ENCODE results near the gene PAOX.
A peak's percentile ranks its signal among the peaks of the same experiment; 100 is the strongest.
"Not testable (repeated sequence)": the region's sequence is repeated elsewhere in the genome, so short reads cannot be mapped to it uniquely, and the experiment has no call there.

Gene PAOX

DNA sequence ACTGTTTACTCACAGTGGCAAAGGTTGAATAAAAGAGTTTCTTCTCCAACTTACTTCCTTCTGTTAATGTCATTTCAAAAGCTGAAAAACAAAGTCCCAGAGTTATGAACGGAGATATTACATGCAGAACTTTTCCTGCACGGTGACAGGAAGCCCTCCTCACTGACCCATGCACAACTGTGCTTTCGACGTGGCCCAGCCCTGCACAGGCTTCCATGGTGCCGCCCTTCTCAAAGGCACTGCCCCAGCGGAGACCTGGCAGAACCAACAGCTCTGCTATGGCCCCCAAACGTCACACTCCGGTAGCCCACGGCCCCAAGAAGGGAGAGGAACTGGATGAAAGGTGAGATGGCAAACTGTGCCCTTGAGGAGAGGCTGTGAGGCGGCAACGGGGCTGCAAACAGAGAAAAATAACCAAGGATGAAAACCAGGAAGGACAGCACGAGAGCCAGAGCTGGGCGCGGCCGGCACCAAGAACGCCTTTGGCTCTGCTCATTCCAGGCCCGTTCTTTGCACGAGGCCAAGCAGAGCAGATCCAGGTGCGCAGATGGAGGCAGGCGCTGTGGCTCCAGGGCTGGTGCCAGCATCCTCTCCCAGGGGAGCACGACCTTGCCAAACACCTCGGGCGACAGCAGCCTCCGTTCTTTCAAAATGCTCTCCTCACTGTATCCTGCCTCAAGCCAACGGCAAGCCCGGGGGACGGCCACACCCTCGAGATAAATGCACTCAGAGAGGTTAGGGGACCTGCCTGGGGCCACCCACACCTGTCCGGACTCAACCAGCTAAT is 14.2 kb upstream of the PAOX start:
- DNase-seq (ENCODE audit: low read depth), result no peak

DNA sequence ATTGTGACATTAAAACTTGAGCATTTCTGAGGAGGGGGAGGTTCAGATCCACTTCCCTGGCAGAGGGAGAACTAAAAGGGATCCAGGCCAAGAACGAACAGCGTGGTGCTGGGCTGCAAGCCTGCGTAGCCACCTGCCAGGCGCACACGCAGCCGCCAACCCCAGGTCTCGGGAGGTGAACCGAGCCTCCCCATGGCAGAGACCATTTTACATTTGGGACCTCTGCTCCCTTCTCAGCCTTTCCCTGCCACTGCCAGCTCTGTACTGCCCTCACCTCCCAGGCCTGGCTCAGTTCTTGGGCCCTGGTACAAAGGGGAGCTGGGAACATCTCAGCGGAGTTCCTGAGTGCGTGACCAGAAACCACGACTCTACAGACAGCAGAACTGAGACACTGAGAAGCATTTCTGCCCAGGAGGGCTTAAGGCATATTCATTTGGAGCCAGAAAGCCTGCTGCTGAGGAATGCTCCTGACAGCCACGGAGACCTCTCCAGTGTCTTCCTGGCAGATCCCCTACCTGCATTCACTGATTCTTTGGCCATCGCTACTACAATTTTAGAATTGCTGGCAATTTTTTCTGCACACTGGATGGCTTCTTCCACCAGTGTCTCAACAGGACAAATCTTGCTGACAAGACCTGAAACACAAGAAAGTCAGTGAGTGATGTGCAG is 13.5 kb upstream of the PAOX start:
- no peak for DNase-seq (ENCODE audit: low read depth)

DNA sequence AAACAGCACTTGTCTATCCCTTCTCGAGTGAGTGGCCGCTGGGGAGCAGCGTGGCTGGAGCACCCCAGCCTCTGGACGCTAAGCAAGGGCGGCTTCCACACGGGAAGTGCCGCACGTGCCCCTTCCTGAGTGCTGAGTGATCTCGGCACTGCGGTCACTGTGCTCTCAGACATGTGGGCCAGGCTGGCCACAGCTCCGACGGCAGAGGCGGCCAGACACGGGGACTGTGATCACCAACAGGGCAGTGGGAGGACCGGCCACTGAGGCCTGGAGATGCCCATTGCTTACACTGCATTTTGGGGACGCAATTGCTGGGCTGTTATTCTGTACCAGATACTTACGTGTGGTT is 13.0 kb upstream of the PAOX start:
- DNase-seq (ENCODE audit: low read depth), result no peak

DNA sequence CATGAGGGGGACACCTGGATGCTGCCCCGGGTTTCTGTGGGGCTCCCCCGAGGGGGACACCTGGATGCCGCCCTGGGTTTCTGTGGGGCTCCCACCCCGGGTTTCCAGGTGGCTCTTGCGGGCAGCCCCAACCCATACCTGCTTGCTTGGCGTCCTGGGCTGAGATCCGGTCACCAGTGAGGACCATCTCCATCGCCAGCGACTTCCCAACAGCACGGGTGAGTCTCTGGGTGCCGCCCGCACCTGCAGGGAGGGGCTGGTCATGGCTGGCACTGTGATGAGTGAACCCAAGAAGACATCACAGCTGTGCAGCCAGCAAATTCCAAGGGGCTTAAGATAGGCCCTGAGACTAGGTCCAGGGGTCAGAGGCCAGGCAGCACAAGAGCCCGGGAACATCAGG is 12.3 kb upstream of the PAOX start:
- DNase-seq (ENCODE audit: low read depth), result no peak

DNA sequence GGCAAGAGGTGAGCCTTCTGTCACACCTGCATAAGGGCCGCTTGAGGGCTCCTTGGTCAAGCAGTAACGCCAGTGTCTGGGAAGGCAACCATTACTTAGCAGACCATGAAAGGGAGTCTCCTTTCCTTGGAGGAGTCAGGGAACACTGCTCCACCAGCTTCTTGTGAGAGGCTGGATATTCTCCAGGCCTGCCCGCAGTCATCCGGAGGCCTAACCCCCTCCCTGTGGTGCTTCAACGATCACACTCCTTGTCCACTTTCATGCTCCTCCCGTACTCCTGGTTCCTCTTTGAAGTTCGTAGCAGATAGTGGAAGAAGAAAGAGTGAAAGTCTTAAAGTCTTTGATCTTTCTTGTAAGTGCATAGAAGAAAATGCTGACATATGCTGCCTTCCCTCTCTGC is 11.6 kb upstream of the PAOX start:
- not testable (repeated sequence) for DNase-seq (ENCODE audit: low read depth)

DNA sequence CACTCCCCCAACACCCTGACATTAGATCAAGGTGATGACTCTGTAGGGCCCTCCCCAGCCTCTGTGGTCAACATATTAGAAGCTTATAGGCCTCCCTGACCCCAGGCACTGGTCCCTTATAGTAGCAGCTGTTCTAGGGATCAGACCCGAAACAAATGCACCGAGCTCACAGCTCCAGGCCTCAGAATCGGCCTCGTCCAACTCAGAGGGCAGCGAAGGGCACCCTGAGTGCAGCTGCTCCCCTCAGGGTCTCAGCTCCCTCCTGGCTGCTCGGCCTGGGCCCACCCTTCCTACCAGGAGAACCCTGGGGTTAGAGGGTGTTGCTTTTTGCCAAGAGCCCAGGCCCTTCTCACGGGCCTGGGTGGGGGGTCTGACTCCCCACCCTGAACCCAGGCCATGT is 10.9 kb upstream of the PAOX start:
- no peak for DNase-seq (ENCODE audit: low read depth)

DNA sequence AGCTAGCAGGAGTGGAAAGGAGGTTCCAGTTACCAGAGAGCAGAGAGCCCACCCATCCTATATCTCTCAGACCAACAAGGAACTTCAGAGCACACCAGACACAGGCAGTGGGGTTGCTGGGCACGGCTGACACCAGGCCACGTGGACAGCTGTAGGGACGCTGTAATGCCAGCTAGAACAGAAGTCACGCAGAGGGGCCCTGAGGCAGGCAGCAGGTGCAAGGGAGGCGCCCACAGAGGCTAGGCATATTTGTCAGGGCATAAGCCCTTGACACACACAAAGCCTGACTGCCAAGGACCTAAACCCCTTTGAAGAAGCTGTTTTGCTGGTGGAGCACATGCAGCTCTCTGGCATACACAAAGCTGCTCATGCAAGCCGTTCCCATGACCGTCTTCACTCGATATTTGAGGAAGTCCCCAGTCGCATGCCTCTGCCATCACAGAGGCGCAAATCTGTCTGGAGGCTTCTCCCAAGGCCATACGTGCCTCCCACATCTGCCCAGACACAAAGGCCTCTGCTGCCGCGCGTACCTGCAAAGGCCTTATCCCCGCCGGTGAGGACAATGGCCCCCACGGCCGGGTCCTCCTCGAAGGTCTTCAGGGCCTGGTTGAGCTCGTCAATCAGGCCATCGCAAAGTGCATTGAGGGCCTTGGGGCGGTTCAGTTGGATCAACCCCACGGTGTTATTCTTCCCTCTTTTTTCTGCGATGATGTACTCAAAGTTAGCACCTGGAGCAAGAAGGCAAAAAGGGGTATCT is 8.9 kb upstream of the PAOX start:
- DNase-seq (ENCODE audit: low read depth), result no peak

DNA sequence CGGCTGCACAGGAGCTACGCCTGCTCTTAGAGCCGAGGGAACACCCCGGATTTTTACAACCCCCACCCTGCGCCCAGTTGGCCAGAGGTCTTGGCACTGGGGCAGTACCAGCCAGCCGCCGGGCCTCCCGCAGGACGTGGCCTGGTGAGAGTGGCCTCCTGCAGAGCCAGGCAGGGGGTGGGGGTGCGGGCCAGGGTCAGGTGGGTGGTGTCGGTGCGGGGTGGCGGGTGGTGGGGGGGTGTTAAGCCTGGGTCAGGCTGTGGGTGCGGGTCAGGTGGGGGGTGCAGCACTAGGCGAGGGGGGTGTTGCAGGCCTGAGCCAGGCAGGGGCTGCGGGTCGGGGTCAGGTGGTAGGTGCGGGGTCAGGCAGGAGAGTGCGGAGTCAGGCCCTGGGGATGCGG is 6.6 kb upstream of the PAOX start:
- no peak for DNase-seq (ENCODE audit: low read depth)

DNA sequence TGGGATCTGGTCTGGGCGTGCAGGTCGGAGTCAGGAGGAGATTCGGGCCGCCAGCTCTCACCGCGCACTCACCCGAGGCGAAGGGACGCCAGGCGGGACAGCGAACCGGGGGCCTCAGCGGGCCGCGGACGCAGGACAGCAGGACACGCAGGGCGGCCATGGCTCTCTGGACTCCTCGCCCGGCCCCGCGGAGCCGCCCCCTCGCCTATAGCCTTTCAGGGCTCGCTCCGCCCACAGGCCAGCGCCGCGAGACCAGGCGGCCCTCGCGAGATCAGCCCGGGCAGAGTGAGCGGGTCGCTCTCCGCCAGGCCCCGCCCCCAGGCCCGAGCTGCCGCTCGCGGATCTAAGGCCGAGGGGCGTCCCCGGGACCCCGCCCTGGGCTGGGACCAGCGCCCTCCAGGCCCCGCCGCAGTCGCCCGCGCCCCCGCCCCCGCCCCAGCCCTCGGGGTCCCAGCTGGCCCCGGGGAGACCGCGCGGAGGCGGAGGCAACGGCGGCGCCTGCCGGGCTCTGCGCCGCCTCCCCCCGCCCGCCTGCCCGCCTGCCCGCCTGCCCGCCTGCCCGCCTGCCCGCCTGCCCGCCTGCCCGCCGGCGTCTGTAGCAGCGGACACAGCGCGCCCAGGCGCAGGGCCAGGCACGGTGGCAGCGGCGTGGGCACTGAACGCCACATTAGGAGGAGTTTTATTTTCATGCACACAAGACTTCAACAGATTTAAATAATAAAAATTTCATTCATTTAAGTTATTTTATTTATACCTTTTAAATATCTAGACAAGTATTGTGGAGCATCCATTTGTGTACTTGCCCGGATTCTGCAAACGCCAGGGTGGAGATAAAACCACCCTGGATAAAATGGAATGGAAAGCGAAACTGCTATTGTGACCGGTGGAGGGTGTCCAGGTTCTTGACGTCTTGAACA is 5.6 kb upstream of the PAOX start, which contains the start of gene ECHS1:
Gene ECHS1 (minus strand): TSS at position 181 of the 917 bp plus-strand sequence. CDS start 21 bp downstream, at position 160.
- peak; percentile 90 for DNase-seq (ENCODE audit: low read depth)

DNA sequence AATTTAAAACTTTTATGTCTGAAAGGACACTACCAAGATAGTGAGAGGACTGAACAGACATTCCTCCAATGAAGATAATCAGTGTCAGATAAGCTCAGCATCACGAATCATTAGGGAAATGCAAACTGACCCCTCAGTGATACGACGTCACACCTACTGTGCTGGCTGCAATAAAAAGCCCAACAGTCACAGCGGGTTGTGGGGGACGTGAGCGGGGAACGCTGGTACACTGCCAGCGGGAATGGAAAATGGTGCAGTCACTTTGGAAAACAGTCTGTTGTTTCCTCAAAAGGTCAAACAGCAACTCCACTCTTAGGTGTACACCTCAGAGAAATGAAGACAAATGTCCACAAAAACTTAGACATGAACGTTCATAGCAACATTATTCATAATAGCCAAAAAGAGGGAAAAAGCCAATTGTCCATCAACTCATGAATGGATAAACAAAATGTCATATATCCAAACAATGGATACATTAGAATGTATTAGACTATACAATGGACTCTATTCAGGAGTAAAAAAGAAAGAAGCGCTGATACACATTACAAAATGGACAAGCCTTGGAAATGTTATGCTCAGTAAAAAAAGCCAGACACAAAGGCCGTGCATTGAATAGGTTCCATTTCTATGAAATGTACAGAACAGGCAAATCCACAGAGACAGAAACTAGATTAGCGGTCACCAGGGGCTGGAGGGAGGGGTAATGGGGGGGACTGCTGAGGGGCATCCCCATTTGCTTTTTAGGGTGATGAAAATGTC is 3.5 kb upstream of the PAOX start:
- no peak for DNase-seq (ENCODE audit: low read depth)

DNA sequence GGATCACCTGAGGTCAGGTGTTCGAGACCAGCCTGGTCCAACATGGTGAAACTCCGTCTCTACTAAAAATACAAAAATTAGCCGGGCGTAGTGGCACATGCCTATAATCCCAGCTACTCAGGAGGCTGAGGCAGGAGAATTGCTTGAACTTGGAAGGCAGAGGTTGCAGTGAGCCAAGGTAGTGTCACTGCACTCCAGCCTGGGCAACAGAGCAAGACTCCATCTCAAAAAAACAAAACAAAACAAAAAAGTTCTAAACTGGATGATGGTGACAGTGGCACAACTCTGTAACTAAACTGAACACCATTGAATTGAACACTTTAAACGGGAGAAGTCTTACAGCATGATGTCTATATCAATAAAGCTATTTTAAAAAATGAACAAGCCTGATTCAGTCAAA is 2.9 kb upstream of the PAOX start:
- not testable (repeated sequence) for DNase-seq (ENCODE audit: low read depth)

DNA sequence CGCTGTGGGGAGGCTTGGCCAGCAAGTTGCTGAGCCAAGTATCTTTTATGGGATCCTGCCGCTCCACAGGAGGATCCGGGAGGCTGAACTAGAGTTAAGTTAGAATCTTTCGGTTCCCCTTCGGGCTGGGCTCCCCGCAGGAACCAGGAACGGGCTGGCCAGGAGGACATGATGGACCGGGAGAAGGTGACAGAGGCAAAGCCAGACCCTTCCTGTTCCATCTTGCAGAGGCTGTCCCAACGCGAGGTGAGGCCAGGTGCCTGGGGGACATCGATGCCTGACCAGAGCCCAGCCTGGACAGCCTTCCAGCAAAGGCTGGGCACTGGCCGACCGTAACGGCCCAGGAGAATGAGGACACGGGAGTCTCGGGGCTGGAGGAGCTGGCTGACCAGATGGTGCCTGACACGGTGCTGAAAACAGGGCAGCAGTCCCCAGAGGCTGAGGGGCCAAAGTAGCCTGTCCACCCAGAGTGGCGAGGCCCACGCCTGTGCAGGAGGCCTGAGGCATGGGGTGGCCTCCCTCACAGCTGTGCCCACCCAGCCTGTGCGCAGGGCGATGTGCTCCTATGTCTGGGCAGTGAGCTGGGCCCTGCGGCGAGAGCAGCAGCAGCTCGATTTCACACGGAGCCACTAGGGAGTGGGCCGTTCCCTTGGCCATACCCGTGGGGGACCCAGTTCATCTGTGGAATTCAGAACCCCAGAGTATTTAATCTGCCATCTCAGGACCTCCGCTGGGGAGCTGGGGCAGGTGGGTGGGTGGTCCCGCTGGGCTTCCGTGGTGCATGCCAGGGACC is 1.8 kb upstream of the PAOX start:
- no peak for DNase-seq (ENCODE audit: low read depth)

DNA sequence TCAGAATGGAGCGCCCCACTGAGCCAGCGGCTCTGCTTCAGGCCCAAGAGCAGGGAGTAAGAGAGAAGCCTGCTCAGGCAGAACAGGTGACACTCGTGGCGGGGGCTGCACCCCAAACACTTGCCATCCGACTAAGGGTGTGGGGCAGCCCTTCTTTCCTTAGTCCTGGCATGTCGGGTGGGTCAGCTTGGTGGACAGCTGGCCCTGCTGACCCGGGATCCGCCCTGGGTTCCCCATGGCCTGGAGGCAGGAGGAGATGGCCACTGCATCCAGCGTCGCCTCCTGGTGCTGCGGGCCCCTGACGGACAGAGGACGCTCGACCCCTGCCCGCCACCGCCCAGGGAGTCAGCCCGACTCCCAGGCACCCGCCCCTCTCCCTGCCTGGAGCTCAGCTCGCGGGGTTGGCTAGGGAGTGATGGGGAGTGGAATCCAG is 1.2 kb upstream of the PAOX start:
- no peak for DNase-seq (ENCODE audit: low read depth)

DNA sequence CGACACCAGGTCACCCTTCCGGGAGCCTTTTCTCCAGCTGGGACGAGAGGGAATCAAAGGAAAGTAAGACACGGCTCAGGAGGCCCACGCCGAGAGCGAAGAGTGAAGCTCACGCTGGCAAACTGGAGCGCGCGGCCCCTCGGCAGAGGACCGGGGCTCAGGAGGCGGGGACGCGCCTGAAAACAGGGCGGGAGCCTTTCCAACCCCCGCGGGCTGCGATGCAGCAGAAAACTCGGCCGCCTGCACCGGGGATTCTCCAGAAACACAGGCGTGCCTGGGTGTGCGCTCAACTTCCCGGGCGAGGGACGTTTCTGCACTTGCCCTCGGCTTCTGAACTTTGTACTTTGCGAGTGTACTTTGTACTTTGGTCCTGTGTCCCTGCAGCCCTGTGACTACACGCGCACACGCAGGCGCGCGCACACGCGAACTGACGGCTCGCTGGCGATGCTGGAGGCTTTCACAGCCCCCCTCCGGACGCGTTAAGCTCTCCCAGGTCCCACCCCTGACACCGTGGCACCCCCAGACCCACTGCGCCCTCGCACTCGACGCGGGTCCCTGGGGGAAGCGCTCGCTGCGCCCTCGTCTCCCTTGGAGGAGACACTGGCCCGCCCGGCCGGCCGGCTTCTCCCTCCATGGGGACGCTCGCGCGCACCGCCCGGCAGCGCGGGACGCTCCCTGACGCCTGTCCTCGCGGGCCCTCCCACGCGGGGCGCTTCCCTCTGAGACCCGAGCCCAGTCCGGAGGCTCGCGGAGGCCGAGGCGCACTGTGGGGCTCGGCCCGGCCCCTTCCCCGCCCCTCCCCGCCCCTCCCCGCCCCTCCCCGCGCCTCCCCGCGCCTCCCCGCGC is 588 bp upstream of the PAOX start:
- peak; percentile 41 for DNase-seq (ENCODE audit: low read depth)

DNA sequence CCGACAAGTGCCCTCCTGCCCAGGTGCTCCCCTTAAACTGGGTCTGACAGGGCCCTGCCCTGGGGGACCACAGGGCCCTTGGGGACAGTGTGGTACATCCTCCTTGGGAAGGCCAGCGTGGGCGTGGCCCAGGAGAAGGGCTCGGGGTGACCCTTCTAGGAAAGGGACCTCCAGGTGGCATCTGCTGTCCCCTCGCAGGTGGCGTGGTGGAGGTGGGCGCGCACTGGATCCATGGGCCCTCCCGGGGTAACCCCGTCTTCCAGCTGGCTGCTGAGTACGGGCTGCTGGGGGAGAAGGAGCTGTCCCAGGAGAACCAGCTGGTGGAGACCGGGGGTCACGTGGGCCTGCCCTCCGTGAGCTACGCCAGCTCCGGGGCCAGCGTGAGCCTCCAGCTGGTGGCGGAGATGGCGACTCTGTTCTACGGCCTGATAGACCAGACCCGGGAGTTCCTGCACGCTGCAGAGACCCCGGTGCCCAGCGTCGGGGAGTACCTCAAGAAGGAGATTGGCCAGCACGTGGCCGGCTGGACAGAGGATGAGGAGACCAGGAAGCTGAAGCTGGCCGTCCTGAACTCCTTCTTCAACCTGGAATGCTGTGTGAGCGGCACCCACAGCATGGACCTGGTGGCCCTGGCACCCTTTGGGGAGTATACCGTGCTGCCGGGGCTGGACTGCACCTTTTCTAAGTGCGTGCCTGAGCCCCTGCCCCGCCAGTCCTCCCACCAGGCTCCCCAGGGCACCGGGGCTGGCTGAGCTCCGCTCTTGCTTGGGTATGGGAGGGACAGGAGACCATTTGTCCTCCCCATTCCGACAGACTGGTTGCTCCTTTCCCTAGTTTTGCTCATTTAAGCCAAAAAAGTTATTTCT is 972 bp downstream of the PAOX start:
- no peak for DNase-seq (ENCODE audit: low read depth)

DNA sequence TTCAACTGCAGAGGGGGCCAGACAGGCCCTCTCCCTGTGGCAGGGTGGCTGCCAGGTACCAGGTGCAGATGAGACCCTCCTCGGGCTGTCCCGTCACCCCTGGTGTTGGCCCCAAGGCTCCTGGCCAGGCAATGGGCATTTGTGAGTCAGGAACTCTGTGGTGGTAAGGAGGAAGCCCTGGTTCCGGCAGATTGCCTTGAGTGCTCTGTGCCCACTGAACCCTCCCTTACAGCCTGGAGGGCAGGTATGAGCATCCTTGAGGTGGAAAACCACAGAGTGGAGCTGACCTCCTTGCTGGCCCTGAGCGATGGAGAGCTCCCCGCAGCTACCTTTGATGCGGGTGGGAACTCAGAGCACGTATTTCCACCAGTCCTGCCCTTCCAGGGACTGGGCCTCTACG is 2.0 kb downstream of the PAOX start:
- DNase-seq (ENCODE audit: low read depth), result no peak

DNA sequence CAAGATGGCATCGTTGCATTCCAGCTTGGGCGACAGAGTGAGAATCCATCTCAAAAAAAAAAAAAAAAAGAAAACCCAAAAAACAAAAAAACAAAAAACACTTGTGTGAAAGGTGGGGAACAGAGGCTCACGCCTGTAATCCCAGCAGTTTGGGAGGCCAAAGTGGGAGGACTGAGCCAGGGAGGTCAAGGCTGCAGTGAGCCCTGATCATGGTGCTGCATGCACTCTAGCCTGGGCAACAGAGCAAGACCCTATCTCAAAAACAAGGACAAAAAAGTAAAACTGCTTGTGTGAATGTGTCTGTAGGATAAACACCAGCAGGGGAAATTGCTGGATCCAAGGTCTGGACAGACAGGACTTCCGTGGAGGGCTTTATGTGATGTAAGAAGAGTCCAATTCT is 4.5 kb downstream of the PAOX start:
- no peak for DNase-seq (ENCODE audit: low read depth)

DNA sequence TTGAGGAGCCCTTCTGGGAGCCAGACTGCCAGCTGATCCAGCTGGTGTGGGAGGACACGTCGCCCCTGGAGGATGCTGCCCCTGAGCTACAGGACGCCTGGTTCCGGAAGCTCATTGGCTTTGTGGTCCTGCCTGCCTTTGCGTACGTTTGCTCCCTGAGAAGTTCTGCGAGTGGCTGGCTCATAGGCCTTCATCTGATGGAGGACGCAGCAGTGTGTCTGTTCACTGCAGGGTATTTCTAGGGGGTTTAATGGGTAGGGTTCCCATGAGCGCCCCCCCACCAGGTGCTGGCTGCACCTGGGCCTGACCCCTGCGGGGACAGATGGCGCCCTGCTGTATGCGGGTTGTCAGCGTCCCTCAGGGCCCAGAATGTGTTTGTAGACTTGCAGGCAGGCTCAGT is 5.0 kb downstream of the PAOX start:
- DNase-seq (ENCODE audit: low read depth), result no peak
